ENCODE data around the gene MYOD1.

MYOD1 gene

GRCh38 chr11:17718510-17718962 lies 835 bp upstream of the MYOD1 start:
- Histone ChIP-seq H3K18ac (ENCODE audit: low read length) (no peak overlapping the region), H3K14ac (ENCODE audit: low read length) (no peak overlapping the region), H3K79me1 (ENCODE audit: low read depth, low read length) (no peaks in the 10 kb centered on the region), H3K4me1 (ENCODE audit: control insufficient read depth in 2 of 2, insufficient read depth in 1 of 2, low read depth in 1 of 2, low read length in 2 of 2) (peaks cover 0 to 9% of the 10 kb centered on the region in 2 donors), H2AFZ (ENCODE audit: low read length) (no peak overlapping the region), H3K36me3 (replicated peaks in 1 of 2; ENCODE audit: control insufficient read depth in 2 of 2, insufficient read depth in 2 of 2, low read length in 2 of 2) (no peaks in the 10 kb centered on the region), H3K9me3 (replicated peaks in 1 of 2; ENCODE audit: control insufficient read depth in 2 of 2, insufficient read depth in 1 of 2, low read depth in 1 of 2, low read length in 2 of 2) (peaks cover 0 to 1% of the 10 kb centered on the region in 2 donors), H3K27ac (replicated peaks; ENCODE audit: low read length) (no peak overlapping the region), H3K4me2 (ENCODE audit: insufficient read depth, low read length, poor library complexity, severe bottlenecking) (no peak overlapping the region), H2BK12ac (ENCODE audit: low read length) (no peak overlapping the region), H4K91ac (ENCODE audit: low read depth, low read length, poor library complexity) (no peak overlapping the region), H3K27me3 (ENCODE audit: control insufficient read depth in 3 of 3, insufficient read depth in 3 of 3, low read depth in 1 of 3, low read length in 3 of 3) (peaks cover 28 to 98% (median 66%) of the 10 kb centered on the region in 3 experiments), H2BK120ac (ENCODE audit: low read depth, low read length) (no peak overlapping the region), H3K9ac (ENCODE audit: low read depth, low read length, poor library complexity) (no peak overlapping the region), H2BK15ac (ENCODE audit: low read length) (no peak overlapping the region), H2BK5ac (ENCODE audit: low read length) (no peak overlapping the region), H2AK5ac (ENCODE audit: low read depth, low read length) (no peak overlapping the region), H3K4ac (ENCODE audit: low read length) (no peak overlapping the region), H3K23ac (ENCODE audit: low read depth, low read length, poor library complexity) (no peak overlapping the region), H4K8ac (ENCODE audit: low read depth, low read length) (no peak overlapping the region), H3K4me3 (ENCODE audit: low read length in 2 of 2) (no peak overlapping the region)
- no peak for DNase-seq (ENCODE audit: low spot score)
- no CpG with 5 or more reads among the region's 16 CpGs for WGBS, 2 donors (ENCODE audit: extremely low coverage in 2 of 2, insufficient read length in 2 of 2, insufficient replicate concordance in 1 of 2)

GRCh38 chr11:17719938-17720795 lies 796 bp downstream of the MYOD1 start:
- no peaks in the 10 kb centered on the region for H3K36me3 ChIP-seq (replicated peaks in 1 of 2; ENCODE audit: control insufficient read depth in 2 of 2, insufficient read depth in 2 of 2, low read length in 2 of 2)
- H3K27me3 ChIP-seq (ENCODE audit: control insufficient read depth in 3 of 3, insufficient read depth in 3 of 3, low read depth in 1 of 3, low read length in 3 of 3): peaks cover 28 to 95% (median 66%) of the 10 kb centered on the region in 3 experiments
- H3K4me3 ChIP-seq (ENCODE audit: low read length in 2 of 2): peak overlapping the region in 1 of 2 donors; percentile 68

GRCh38 chr11:17720796-17721171 lies 1.4 kb downstream of the MYOD1 start:
- H3K18ac ChIP-seq (ENCODE audit: low read length): no peak overlapping the region
- H2BK15ac ChIP-seq (ENCODE audit: low read length): no peak overlapping the region
- peaks cover 0 to 1% of the 10 kb centered on the region in 2 donors for H3K9me3 ChIP-seq (replicated peaks in 1 of 2; ENCODE audit: control insufficient read depth in 2 of 2, insufficient read depth in 1 of 2, low read depth in 1 of 2, low read length in 2 of 2)
- H3K27ac ChIP-seq (replicated peaks; ENCODE audit: low read length): no peak overlapping the region
- H3K4ac ChIP-seq (ENCODE audit: low read length): no peak overlapping the region
- no peak overlapping the region for H2BK12ac ChIP-seq (ENCODE audit: low read length)
- no peak overlapping the region for H3K14ac ChIP-seq (ENCODE audit: low read length)
- H3K9ac ChIP-seq (ENCODE audit: low read depth, low read length, poor library complexity): no peak overlapping the region
- no peaks in the 10 kb centered on the region for H3K36me3 ChIP-seq (replicated peaks in 1 of 2; ENCODE audit: control insufficient read depth in 2 of 2, insufficient read depth in 2 of 2, low read length in 2 of 2)
- H2AFZ ChIP-seq (ENCODE audit: low read length): peak overlapping the region; percentile 83
- DNase-seq (ENCODE audit: low spot score): no peak
- peaks cover 2% of the 10 kb centered on the region for H3K79me1 ChIP-seq (ENCODE audit: low read depth, low read length)
- H3K4me3 ChIP-seq (ENCODE audit: low read length in 2 of 2): peak overlapping the region in 1 of 2 donors; percentile 68
- H3K23ac ChIP-seq (ENCODE audit: low read depth, low read length, poor library complexity): no peak overlapping the region
- peaks cover 28 to 94% (median 68%) of the 10 kb centered on the region in 3 experiments for H3K27me3 ChIP-seq (ENCODE audit: control insufficient read depth in 3 of 3, insufficient read depth in 3 of 3, low read depth in 1 of 3, low read length in 3 of 3)
- no peak overlapping the region for H4K8ac ChIP-seq (ENCODE audit: low read depth, low read length)
- H2BK5ac ChIP-seq (ENCODE audit: low read length): no peak overlapping the region
- H2BK120ac ChIP-seq (ENCODE audit: low read depth, low read length): no peak overlapping the region
- WGBS, 2 donors (ENCODE audit: extremely low coverage in 2 of 2, insufficient read length in 2 of 2, insufficient replicate concordance in 1 of 2): no CpG with 5 or more reads among the region's 24 CpGs
- H4K91ac ChIP-seq (ENCODE audit: low read depth, low read length, poor library complexity): no peak overlapping the region
- peaks cover 0 to 9% of the 10 kb centered on the region in 2 donors for H3K4me1 ChIP-seq (ENCODE audit: control insufficient read depth in 2 of 2, insufficient read depth in 1 of 2, low read depth in 1 of 2, low read length in 2 of 2)
- no peak overlapping the region for H2AK5ac ChIP-seq (ENCODE audit: low read depth, low read length)
- peak overlapping the region; percentile 29 for H3K4me2 ChIP-seq (ENCODE audit: insufficient read depth, low read length, poor library complexity, severe bottlenecking)

More at GRCh38 chr11:17719938-17720795, 796 bp downstream of the MYOD1 start:
- no CpG with 5 or more reads among the region's 85 CpGs for WGBS, 2 donors (ENCODE audit: extremely low coverage in 2 of 2, insufficient read length in 2 of 2, insufficient replicate concordance in 1 of 2)
- H3K18ac ChIP-seq (ENCODE audit: low read length): peak overlapping the region; percentile 44
- no peak overlapping the region for H2BK12ac ChIP-seq (ENCODE audit: low read length)
- no peak overlapping the region for H2BK5ac ChIP-seq (ENCODE audit: low read length)
- no peak overlapping the region for H3K4ac ChIP-seq (ENCODE audit: low read length)
- peaks cover 0 to 9% of the 10 kb centered on the region in 2 donors for H3K4me1 ChIP-seq (ENCODE audit: control insufficient read depth in 2 of 2, insufficient read depth in 1 of 2, low read depth in 1 of 2, low read length in 2 of 2)
- H3K4me2 ChIP-seq (ENCODE audit: insufficient read depth, low read length, poor library complexity, severe bottlenecking): peak overlapping the region; percentile 46
- H3K27ac ChIP-seq (replicated peaks; ENCODE audit: low read length): no peak overlapping the region
- H2AFZ ChIP-seq (ENCODE audit: low read length): peak overlapping the region; percentile 83
- peaks cover 0 to 1% of the 10 kb centered on the region in 2 donors for H3K9me3 ChIP-seq (replicated peaks in 1 of 2; ENCODE audit: control insufficient read depth in 2 of 2, insufficient read depth in 1 of 2, low read depth in 1 of 2, low read length in 2 of 2)
- H3K14ac ChIP-seq (ENCODE audit: low read length): peak overlapping the region; percentile 65
- H4K91ac ChIP-seq (ENCODE audit: low read depth, low read length, poor library complexity): no peak overlapping the region
- peak overlapping the region; percentile 29 for H3K23ac ChIP-seq (ENCODE audit: low read depth, low read length, poor library complexity)
- H4K8ac ChIP-seq (ENCODE audit: low read depth, low read length): no peak overlapping the region
- no peaks in the 10 kb centered on the region for H3K79me1 ChIP-seq (ENCODE audit: low read depth, low read length)
- no peak for DNase-seq (ENCODE audit: low spot score)
- H2BK120ac ChIP-seq (ENCODE audit: low read depth, low read length): peak overlapping the region; percentile 19
- H3K9ac ChIP-seq (ENCODE audit: low read depth, low read length, poor library complexity): peak overlapping the region; percentile 26
- no peak overlapping the region for H2BK15ac ChIP-seq (ENCODE audit: low read length)
- H2AK5ac ChIP-seq (ENCODE audit: low read depth, low read length): no peak overlapping the region

- no peak for DNase-seq (ENCODE audit: low spot score)
- H3K4me3 ChIP-seq (ENCODE audit: low read length in 2 of 2): no peak overlapping the region
- no CpG with 5 or more reads among the region's 56 CpGs for WGBS, 2 donors (ENCODE audit: extremely low coverage in 2 of 2, insufficient read length in 2 of 2, insufficient replicate concordance in 1 of 2)
Observed at GRCh38 chr11:17721242-17721999, 2.0 kb downstream of the MYOD1 start.

More at GRCh38 chr11:17721242-17721999, 2.0 kb downstream of the MYOD1 start:
- H4K8ac ChIP-seq (ENCODE audit: low read depth, low read length): no peak overlapping the region
- H3K14ac ChIP-seq (ENCODE audit: low read length): peak overlapping the region; percentile 42
- H3K4me1 ChIP-seq (ENCODE audit: control insufficient read depth in 2 of 2, insufficient read depth in 1 of 2, low read depth in 1 of 2, low read length in 2 of 2): peaks cover 0 to 9% of the 10 kb centered on the region in 2 donors
- H3K79me1 ChIP-seq (ENCODE audit: low read depth, low read length): peaks cover 2% of the 10 kb centered on the region
- no peak overlapping the region for H4K91ac ChIP-seq (ENCODE audit: low read depth, low read length, poor library complexity)
- H2BK12ac ChIP-seq (ENCODE audit: low read length): no peak overlapping the region
- H3K27me3 ChIP-seq (ENCODE audit: control insufficient read depth in 3 of 3, insufficient read depth in 3 of 3, low read depth in 1 of 3, low read length in 3 of 3): peaks cover 28 to 90% (median 68%) of the 10 kb centered on the region in 3 experiments
- H2BK15ac ChIP-seq (ENCODE audit: low read length): no peak overlapping the region
- no peak overlapping the region for H2BK5ac ChIP-seq (ENCODE audit: low read length)
- H3K9me3 ChIP-seq (replicated peaks in 1 of 2; ENCODE audit: control insufficient read depth in 2 of 2, insufficient read depth in 1 of 2, low read depth in 1 of 2, low read length in 2 of 2): peaks cover 0 to 1% of the 10 kb centered on the region in 2 donors
- H3K27ac ChIP-seq (replicated peaks; ENCODE audit: low read length): no peak overlapping the region
- peak overlapping the region; percentile 83 for H2AFZ ChIP-seq (ENCODE audit: low read length)
- no peak overlapping the region for H3K9ac ChIP-seq (ENCODE audit: low read depth, low read length, poor library complexity)
- no peak overlapping the region for H2BK120ac ChIP-seq (ENCODE audit: low read depth, low read length)
- no peak overlapping the region for H3K4ac ChIP-seq (ENCODE audit: low read length)
- H3K18ac ChIP-seq (ENCODE audit: low read length): no peak overlapping the region
- peak overlapping the region; percentile 29 for H3K4me2 ChIP-seq (ENCODE audit: insufficient read depth, low read length, poor library complexity, severe bottlenecking)
- H3K23ac ChIP-seq (ENCODE audit: low read depth, low read length, poor library complexity): peak overlapping the region; percentile 17
- H2AK5ac ChIP-seq (ENCODE audit: low read depth, low read length): no peak overlapping the region
- no peaks in the 10 kb centered on the region for H3K36me3 ChIP-seq (replicated peaks in 1 of 2; ENCODE audit: control insufficient read depth in 2 of 2, insufficient read depth in 2 of 2, low read length in 2 of 2)

Data from neuronal stem cell (in vitro differentiated cells).